ENCODE measurements around the gene SLC24A3. TPM values are rescaled to one million over a fixed set of nuclear protein-coding genes. Genes with fewer than 3 reads are reported as not detected.

SLC24A3 gene
- total RNA-seq, 2 experiments from 2014 or later, result not detected

- no peak overlapping the region for H3K4me2 ChIP-seq (ENCODE audit: low read length)
- no peaks in the 10 kb centered on the region for H3K79me2 ChIP-seq (ENCODE audit: insufficient read depth, low read depth, low read length)
- H2AFZ ChIP-seq (ENCODE audit: low read length), result no peak overlapping the region
- no peak for TF ChIP-seq EZH2phosphoT487 (IDR thresholded peaks at IDR 0.05; ENCODE audit: borderline replicate concordance, low read depth, low read length)
- TF ChIP-seq, protein P1, sequence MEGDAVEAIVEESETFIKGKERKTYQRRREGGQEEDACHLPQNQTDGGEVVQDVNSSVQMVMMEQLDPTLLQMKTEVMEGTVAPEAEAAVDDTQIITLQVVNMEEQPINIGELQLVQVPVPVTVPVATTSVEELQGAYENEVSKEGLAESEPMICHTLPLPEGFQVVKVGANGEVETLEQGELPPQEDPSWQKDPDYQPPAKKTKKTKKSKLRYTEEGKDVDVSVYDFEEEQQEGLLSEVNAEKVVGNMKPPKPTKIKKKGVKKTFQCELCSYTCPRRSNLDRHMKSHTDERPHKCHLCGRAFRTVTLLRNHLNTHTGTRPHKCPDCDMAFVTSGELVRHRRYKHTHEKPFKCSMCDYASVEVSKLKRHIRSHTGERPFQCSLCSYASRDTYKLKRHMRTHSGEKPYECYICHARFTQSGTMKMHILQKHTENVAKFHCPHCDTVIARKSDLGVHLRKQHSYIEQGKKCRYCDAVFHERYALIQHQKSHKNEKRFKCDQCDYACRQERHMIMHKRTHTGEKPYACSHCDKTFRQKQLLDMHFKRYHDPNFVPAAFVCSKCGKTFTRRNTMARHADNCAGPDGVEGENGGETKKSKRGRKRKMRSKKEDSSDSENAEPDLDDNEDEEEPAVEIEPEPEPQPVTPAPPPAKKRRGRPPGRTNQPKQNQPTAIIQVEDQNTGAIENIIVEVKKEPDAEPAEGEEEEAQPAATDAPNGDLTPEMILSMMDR (conservative IDR thresholded peaks at IDR 0.05; ENCODE audit: low read length), result no peak
- H4K20me1 ChIP-seq (ENCODE audit: insufficient read depth, low read length), result no peaks in the 10 kb centered on the region
- no TSS peak for BruUV-seq (replicated peaks)
- DNase-seq (ENCODE audit: low spot score), result no peak
- no peaks in the 10 kb centered on the region for H3K9me2 ChIP-seq (ENCODE audit: insufficient read depth, low read length)
- no peaks in the 10 kb centered on the region for H3K4me1 ChIP-seq (ENCODE audit: insufficient read depth, low read length, poor library complexity, severe bottlenecking)
- intact Hi-C loops (cut with micrococcal nuclease; ENCODE audit: unreplicated experiment), result no loop called here
- H3K9me3 ChIP-seq (ENCODE audit: low read length), result no peaks in the 10 kb centered on the region
- H3K36me3 ChIP-seq (ENCODE audit: insufficient read depth, low read length), result no peaks in the 10 kb centered on the region
- POLR2A ChIA-PET, result no interaction called here
- CTCF ChIA-PET (ENCODE audit: unreplicated experiment), result no interaction called here
- H3K27ac ChIP-seq (ENCODE audit: low read depth, low read length, poor library complexity, severe bottlenecking), result no peak overlapping the region
- no peak overlapping the region for H3K4me3 ChIP-seq (ENCODE audit: low read depth, low read length, poor library complexity, severe bottlenecking)
Observed at GRCh38 chr20:19741924-19742323, 529.5 kb downstream of the SLC24A3 start.

DNA sequence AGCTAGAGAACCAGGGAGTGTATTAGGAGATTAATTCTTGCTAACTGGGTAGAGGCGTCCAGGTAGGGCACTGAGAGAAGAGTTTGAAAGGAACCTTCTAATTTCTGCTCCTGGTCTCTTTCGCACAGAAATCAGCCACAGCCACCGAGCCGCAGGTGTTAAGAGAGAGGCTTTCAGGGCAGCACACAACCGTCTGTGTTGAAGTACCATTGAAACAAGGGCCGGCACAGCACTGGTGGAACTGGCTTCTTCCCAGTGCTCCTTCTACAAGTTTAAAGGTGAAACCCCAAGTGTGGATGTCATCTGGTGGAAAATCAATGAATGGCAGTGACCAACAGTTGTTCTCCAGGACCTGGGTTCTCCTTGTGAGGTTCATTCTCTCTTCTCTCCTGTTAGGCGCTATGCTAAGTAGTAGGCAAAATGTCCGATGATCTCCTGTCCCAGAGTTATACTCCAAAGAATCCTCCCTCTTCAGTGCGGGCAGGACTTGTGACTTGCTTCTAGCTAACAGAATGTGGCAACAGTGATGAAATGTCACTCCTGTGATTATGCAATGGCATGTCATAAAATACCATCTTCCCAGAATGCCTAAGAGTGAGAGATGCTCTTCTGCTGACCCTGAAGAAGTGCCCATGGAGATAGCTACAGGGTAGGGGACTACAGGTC is 530.7 kb downstream of the SLC24A3 start:
- no peak overlapping the region for H2AFZ ChIP-seq (ENCODE audit: low read length)
- H3K36me3 ChIP-seq (ENCODE audit: insufficient read depth, low read length), result no peaks in the 10 kb centered on the region
- H4K20me1 ChIP-seq (ENCODE audit: insufficient read depth, low read length), result no peaks in the 10 kb centered on the region
- DNase-seq (ENCODE audit: low spot score), result no peak
- no peak overlapping the region for H3K4me2 ChIP-seq (ENCODE audit: low read length)
- ChIA-PET POLR2A (no interaction called here), CTCF (ENCODE audit: unreplicated experiment) (no interaction called here)
- H3K4me3 ChIP-seq (ENCODE audit: low read depth, low read length, poor library complexity, severe bottlenecking), result no peak overlapping the region
- no peaks in the 10 kb centered on the region for H3K4me1 ChIP-seq (ENCODE audit: insufficient read depth, low read length, poor library complexity, severe bottlenecking)
- intact Hi-C loops (cut with micrococcal nuclease; ENCODE audit: unreplicated experiment), result no loop called here
- no peak overlapping the region for H3K27ac ChIP-seq (ENCODE audit: low read depth, low read length, poor library complexity, severe bottlenecking)
- no peaks in the 10 kb centered on the region for H3K9me2 ChIP-seq (ENCODE audit: insufficient read depth, low read length)
- no peaks in the 10 kb centered on the region for H3K9me3 ChIP-seq (ENCODE audit: low read length)
- TF ChIP-seq, protein P1 (conservative IDR thresholded peaks at IDR 0.05; ENCODE audit: low read length), result no peak
- no peak for TF ChIP-seq EZH2phosphoT487 (IDR thresholded peaks at IDR 0.05; ENCODE audit: borderline replicate concordance, low read depth, low read length)
- no TSS peak for BruUV-seq (replicated peaks)
- no peaks in the 10 kb centered on the region for H3K79me2 ChIP-seq (ENCODE audit: insufficient read depth, low read depth, low read length)

GRCh38 chr20:19743640-19743995 is 531.2 kb downstream of the SLC24A3 start:
- Histone ChIP-seq H3K9me2 (ENCODE audit: insufficient read depth, low read length) (no peaks in the 10 kb centered on the region), H3K4me1 (ENCODE audit: insufficient read depth, low read length, poor library complexity, severe bottlenecking) (no peaks in the 10 kb centered on the region), H3K4me2 (ENCODE audit: low read length) (no peak overlapping the region), H3K27ac (ENCODE audit: low read depth, low read length, poor library complexity, severe bottlenecking) (no peak overlapping the region), H3K9me3 (ENCODE audit: low read length) (no peaks in the 10 kb centered on the region), H3K36me3 (ENCODE audit: insufficient read depth, low read length) (no peaks in the 10 kb centered on the region), H4K20me1 (ENCODE audit: insufficient read depth, low read length) (no peaks in the 10 kb centered on the region), H3K79me2 (ENCODE audit: insufficient read depth, low read depth, low read length) (no peaks in the 10 kb centered on the region), H3K4me3 (ENCODE audit: low read depth, low read length, poor library complexity, severe bottlenecking) (no peak overlapping the region), H2AFZ (ENCODE audit: low read length) (no peak overlapping the region)
- intact Hi-C loops (cut with micrococcal nuclease; ENCODE audit: unreplicated experiment), result no loop called here
- DNase-seq (ENCODE audit: low spot score), result no peak
- ChIA-PET POLR2A (no interaction called here), CTCF (ENCODE audit: unreplicated experiment) (no interaction called here)
- TF ChIP-seq, protein P1 (conservative IDR thresholded peaks at IDR 0.05; ENCODE audit: low read length), result no peak
- no peak for TF ChIP-seq EZH2phosphoT487 (IDR thresholded peaks at IDR 0.05; ENCODE audit: borderline replicate concordance, low read depth, low read length)
- no TSS peak for BruUV-seq (replicated peaks)

All from OCI-LY7 (cell line).